Karpas-422 (cell line): Measurements from ENCODE around the gene MRPL4. TPM values are rescaled to one million over a fixed set of nuclear protein-coding genes. Genes with fewer than 3 reads are reported as not detected.

Experiments
- DNase-seq: peaks from one replicate; pipeline ENCODE4 v3.0.0-alpha.2; 2015
- H2AFZ ChIP-seq: fragments of 200-600 bp; sonication (generic); 2 replicates; pipeline ENCODE4 v1.6.1; 2014; ENCODE audit warnings: antibody characterized with exemption, low read length, mixed read lengths
- H3K27ac ChIP-seq: fragments of 200-600 bp; sonication (generic); 2 replicates; pipeline ENCODE4 v1.5.1; 2014; ENCODE audit warnings: mild to moderate bottlenecking, low read length, moderate library complexity
- H3K27me3 ChIP-seq: fragments of 200-600 bp; sonication (generic); 2 replicates; pipeline ENCODE4 v1.6.1; 2014; ENCODE audit warnings: low read length, mixed read lengths
- H3K36me3 ChIP-seq: fragments of 200-600 bp; sonication (generic); 2 replicates; pipeline ENCODE4 v1.6.1; 2014; ENCODE audit warnings: low read length, mixed read lengths; ENCODE audit not compliant: insufficient read depth
- H3K4me1 ChIP-seq: fragments of 200-600 bp; sonication (generic); 2 replicates; pipeline ENCODE4 v1.6.1; 2014; ENCODE audit warnings: mild to moderate bottlenecking, low read length, mixed read lengths
- H3K4me2 ChIP-seq: fragments of 200-600 bp; sonication (generic); 2 replicates; pipeline ENCODE4 v1.6.1; 2014; ENCODE audit warnings: low read length, low read depth, mild to moderate bottlenecking; ENCODE audit not compliant: poor library complexity, severe bottlenecking
- H3K4me3 ChIP-seq: fragments of 200-600 bp; sonication (generic); 2 replicates; pipeline ENCODE4 v1.5.1; 2014; ENCODE audit warnings: mild to moderate bottlenecking, antibody characterized with exemption, low read length, mixed read lengths
- H3K79me2 ChIP-seq: fragments of 200-600 bp; sonication (generic); 2 replicates; pipeline ENCODE4 v1.6.1; 2014; ENCODE audit warnings: mild to moderate bottlenecking, low read length, mixed read lengths
- H3K9ac ChIP-seq: fragments of 200-600 bp; sonication (generic); 2 replicates; pipeline ENCODE4 v1.6.0; 2014; ENCODE audit warnings: low read length
- H3K9me2 ChIP-seq: fragments of 200-600 bp; sonication (generic), shearing (Covaris generic); replicated peaks from 2 replicates; pipeline ENCODE4 v1.6.0; 2014; ENCODE audit warnings: mild to moderate bottlenecking, low read length, moderate library complexity; ENCODE audit not compliant: insufficient read depth
- H3K9me3 ChIP-seq: fragments of 300-700, 200-600 bp; sonication (generic); 2 replicates; pipeline ENCODE4 v1.6.1; 2014; ENCODE audit warnings: low read length, mixed read lengths
- H4K20me1 ChIP-seq: fragments of 200-600 bp; sonication (generic); 2 replicates; pipeline ENCODE4 v1.6.1; 2014; ENCODE audit warnings: mild to moderate bottlenecking, antibody characterized with exemption, low read length, low read depth; ENCODE audit not compliant: insufficient read depth
- total RNA-seq: library from RNA; depleted of rRNA; stranded (reverse); fragments of >200 nt; shearing (Covaris generic); gene quantifications from 2 replicates; pipeline ENCODE4 v1.2.3, GENCODE V29; 2014; ENCODE audit warnings: low replicate concordance

Gene MRPL4
- total RNA-seq, 1 experiment from 2014 or later: 78.6 TPM

DNA sequence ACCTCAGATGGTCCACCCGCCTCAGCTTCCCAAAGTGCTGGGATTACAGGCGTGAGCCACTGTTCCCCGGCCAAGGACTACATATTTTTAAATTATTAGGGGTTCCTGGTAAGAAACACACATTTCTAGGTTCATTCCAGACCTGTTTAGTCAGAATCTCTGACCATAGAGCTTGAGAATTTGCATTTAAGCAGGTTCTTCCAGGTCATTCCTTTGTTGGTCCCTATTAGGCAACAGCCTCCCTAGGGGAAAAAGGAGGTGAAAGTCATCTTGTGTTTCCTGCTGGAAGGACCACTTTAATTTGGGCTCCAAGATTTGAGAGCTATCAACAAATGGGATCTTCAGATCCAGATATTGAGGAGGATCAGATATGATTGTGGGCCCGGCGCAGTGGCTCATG lies 37.2 kb upstream of the MRPL4 start:
- no peak overlapping the region for H3K9ac ChIP-seq
- no peak overlapping the region for H3K4me2 ChIP-seq
- no peaks in the 10 kb centered on the region for H3K27me3 ChIP-seq
- no peak overlapping the region for H3K4me3 ChIP-seq
- no peak for DNase-seq
- H3K9me3 ChIP-seq: no peaks in the 10 kb centered on the region
- H4K20me1 ChIP-seq: no peaks in the 10 kb centered on the region
- no peaks in the 10 kb centered on the region for H3K36me3 ChIP-seq
- peaks cover under 1% of the 10 kb centered on the region for H3K4me1 ChIP-seq
- no peaks in the 10 kb centered on the region for H3K79me2 ChIP-seq
- H2AFZ ChIP-seq: no peak overlapping the region
- H3K27ac ChIP-seq: no peak overlapping the region
- no peaks in the 10 kb centered on the region for H3K9me2 ChIP-seq

DNA sequence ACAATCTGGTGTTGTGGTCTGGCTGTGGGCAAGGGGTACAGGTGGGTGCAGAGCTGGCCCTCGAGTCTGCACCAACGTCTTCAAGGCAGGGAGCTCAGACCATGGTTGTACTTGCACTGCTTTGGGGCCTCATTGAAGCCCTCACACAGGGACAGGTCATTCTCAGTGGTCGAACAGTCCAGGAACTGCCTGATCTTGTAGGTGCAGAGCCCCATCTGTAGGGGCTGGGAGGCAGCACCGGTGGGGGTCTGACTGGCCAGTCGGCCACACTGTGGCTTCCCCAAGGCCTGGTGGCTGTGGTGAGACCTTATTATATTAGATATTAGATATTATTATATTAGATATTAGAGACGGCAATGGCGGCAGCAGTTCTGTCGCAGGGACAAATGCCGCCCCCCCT lies 34.9 kb upstream of the MRPL4 start:
- H3K36me3 ChIP-seq: no peaks in the 10 kb centered on the region
- H2AFZ ChIP-seq: no peak overlapping the region
- peaks cover 11% of the 10 kb centered on the region for H3K4me1 ChIP-seq
- no peak for DNase-seq
- H3K4me3 ChIP-seq: no peak overlapping the region
- H3K79me2 ChIP-seq: no peaks in the 10 kb centered on the region
- no peaks in the 10 kb centered on the region for H3K9me2 ChIP-seq
- no peak overlapping the region for H3K9ac ChIP-seq
- no peak overlapping the region for H3K4me2 ChIP-seq
- no peaks in the 10 kb centered on the region for H4K20me1 ChIP-seq
- no peaks in the 10 kb centered on the region for H3K9me3 ChIP-seq
- H3K27me3 ChIP-seq: no peaks in the 10 kb centered on the region
- no peak overlapping the region for H3K27ac ChIP-seq

DNA sequence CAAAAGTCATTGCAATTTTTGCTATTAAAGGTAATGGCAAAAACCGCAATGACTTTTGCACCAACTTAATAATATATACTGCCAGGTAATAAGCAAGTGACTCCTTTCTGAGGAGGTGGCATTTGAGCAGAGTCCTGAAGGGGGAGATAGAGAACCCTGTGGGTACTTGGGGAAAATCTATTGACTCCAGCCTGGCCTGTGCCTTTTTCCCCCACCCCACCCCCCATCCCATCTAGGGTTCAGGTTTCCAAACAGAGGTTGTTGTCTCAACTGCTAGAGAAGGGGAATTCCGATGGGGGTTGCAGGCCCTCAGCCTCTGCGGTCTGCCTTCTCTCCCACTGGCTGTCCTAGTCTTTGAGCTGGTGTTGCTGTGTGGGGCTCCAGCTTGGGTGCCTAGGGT lies 32.3 kb upstream of the MRPL4 start:
- H3K79me2 ChIP-seq: peaks cover 12% of the 10 kb centered on the region
- peaks cover 21% of the 10 kb centered on the region for H3K4me1 ChIP-seq
- no peak overlapping the region for H3K4me2 ChIP-seq

DNA sequence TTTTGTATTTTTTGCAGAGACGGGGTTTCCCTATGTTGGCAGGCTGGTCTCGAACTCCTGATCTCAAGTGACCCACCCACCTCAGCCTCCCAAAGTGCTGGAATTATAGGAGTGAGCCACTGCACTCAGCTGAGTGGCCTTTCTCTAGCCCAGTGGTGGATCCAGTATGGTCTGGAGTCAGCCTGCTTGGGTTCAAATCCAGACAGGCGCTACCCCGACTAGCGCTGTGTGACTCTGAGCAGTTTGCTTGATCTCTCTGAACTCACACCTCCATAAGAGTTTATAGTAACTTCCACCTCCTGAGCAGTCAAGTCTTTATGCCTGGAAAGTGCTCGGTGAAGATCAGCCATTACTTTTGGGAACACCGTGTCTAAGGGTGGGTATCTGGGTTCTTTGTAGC lies 31.3 kb upstream of the MRPL4 start:
- Histone ChIP-seq H3K4me2 (no peak overlapping the region), H3K9me3 (no peaks in the 10 kb centered on the region), H3K4me3 (no peak overlapping the region), H4K20me1 (no peaks in the 10 kb centered on the region), H3K36me3 (no peaks in the 10 kb centered on the region), H3K9me2 (no peaks in the 10 kb centered on the region), H3K4me1 (peaks cover 21% of the 10 kb centered on the region), H2AFZ (no peak overlapping the region), H3K79me2 (peaks cover 18% of the 10 kb centered on the region), H3K27ac (peak overlapping the region; percentile 60), H3K9ac (no peak overlapping the region), H3K27me3 (no peaks in the 10 kb centered on the region)
- no peak for DNase-seq

More for the DNA sequence above, 32.3 kb upstream of the MRPL4 start:
- Histone ChIP-seq H3K9me3 (no peaks in the 10 kb centered on the region), H3K9ac (no peak overlapping the region), H2AFZ (no peak overlapping the region), H3K27me3 (no peaks in the 10 kb centered on the region), H3K36me3 (no peaks in the 10 kb centered on the region), H3K9me2 (no peaks in the 10 kb centered on the region), H3K4me3 (no peak overlapping the region), H3K27ac (peak overlapping the region; percentile 60; the same call in 1 of the 2 replicates), H4K20me1 (no peaks in the 10 kb centered on the region)
- DNase-seq: peak; percentile 92

DNA sequence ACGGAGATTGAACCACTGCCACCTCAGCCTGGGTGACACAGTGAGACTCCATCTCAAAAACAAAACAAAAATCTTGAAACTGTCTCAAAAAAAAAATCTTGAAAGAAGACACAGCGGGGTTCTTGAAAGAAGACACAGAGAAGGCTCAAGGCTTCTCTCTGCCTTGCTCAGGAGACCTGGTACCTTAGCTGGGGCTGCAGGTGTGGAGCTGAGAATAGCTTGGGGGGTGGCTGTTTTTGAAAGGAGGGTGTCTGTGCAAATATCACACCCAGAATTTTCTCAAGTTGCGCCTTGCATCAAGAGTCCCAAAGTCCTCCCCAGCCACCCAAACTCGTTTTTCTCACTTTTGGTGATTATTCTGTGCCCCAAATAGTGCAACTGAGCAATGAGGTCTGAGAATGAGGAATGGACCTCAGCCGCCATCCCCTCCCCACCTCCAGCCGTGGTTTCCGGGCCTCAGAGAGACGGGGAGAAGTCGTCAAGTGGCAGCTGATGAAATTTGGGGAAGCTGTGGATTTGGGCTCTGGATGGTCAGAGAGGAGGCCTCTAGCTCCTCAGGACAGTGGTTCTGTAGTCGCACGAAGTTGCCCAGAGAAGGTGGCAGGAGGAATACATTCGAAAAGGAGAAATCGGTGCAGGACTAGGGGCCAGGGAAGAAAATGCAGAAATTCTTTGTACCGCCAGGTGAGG lies 29.7 kb upstream of the MRPL4 start:
- Histone ChIP-seq H3K4me1 (peaks cover 26% of the 10 kb centered on the region), H2AFZ (no peak overlapping the region), H4K20me1 (no peaks in the 10 kb centered on the region; the same call in 1 of the 2 replicates), H3K27me3 (no peaks in the 10 kb centered on the region), H3K4me3 (no peak overlapping the region), H3K9me2 (no peaks in the 10 kb centered on the region), H3K79me2 (peaks cover 33% of the 10 kb centered on the region), H3K9ac (peak overlapping the region; percentile 34; the same call in 1 of the 2 replicates), H3K9me3 (no peaks in the 10 kb centered on the region), H3K4me2 (no peak overlapping the region), H3K27ac (peak overlapping the region; percentile 72), H3K36me3 (no peaks in the 10 kb centered on the region)
- DNase-seq: no peak

DNA sequence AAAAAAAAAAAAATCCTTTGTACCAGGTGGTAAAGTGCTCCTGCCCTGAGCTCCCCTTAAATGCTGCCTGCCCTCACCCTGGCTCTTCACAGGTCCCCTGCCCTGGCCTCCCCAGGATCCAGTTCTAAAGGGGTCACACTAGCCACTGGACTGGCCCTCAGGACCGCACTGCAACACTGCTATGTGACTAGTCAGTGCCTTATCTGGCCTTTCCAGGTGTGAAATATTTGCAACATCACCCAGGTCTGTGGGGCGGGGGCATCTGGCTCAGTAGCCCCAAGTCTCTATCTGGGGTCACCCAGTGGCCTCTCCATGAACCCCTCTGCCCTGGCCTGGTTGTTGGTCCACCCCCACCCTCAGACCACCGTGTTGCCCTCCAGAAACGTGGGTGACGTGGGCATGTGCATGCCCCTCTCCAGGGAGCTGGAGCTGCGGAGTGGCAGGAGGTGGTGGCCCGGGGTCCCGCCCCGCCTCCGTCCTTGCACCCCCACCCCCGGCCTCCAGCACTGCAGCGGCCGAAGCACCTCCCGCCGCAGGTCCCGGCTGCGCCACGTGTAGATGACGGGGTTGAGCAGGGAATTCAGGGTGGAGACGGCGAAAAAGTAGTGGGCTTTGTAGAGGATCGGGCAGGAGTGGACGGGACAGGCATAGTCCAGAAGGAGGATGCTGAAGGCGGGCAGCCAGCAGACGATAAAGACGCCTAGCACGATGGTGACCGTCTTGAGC lies 28.4 kb upstream of the MRPL4 start:
- no peak for DNase-seq
- peaks cover 31% of the 10 kb centered on the region for H3K4me1 ChIP-seq
- no peaks in the 10 kb centered on the region; the same call in 1 of the 2 replicates for H4K20me1 ChIP-seq
- H3K4me2 ChIP-seq: no peak overlapping the region
- no peaks in the 10 kb centered on the region for H3K9me2 ChIP-seq
- H3K9ac ChIP-seq: no peak overlapping the region
- no peaks in the 10 kb centered on the region for H3K27me3 ChIP-seq
- H3K36me3 ChIP-seq: no peaks in the 10 kb centered on the region
- H3K27ac ChIP-seq: no peak overlapping the region
- H3K9me3 ChIP-seq: no peaks in the 10 kb centered on the region
- no peak overlapping the region for H3K4me3 ChIP-seq
- H3K79me2 ChIP-seq: peaks cover 45% of the 10 kb centered on the region
- no peak overlapping the region for H2AFZ ChIP-seq

DNA sequence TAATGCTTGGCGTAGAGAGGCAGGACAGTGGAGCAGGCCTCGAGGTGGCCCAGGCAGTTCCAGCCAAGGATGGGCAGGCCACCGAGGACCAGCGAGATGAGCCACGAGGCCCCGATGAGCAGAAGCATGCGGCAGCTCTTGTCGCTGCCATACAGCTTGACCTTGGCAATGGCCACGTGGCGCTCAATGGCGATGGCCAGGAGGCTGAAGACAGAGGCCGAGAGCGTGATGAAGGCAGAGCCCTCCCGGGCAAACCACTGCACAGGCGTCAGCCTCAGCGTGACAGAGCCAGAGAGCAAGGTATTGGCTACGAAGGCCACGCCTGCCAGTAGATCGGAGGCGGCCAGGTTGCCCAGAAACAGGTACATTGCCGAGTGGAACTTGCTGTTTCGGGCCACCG lies 27.7 kb upstream of the MRPL4 start:
- Histone ChIP-seq H3K4me2 (no peak overlapping the region), H3K4me1 (peaks cover 37% of the 10 kb centered on the region), H3K27me3 (no peaks in the 10 kb centered on the region), H4K20me1 (no peaks in the 10 kb centered on the region; the same call in 1 of the 2 replicates), H3K9ac (no peak overlapping the region), H3K27ac (no peak overlapping the region), H3K79me2 (peaks cover 51% of the 10 kb centered on the region), H2AFZ (no peak overlapping the region), H3K9me3 (no peaks in the 10 kb centered on the region), H3K4me3 (no peak overlapping the region), H3K36me3 (no peaks in the 10 kb centered on the region), H3K9me2 (no peaks in the 10 kb centered on the region)
- DNase-seq: no peak

DNA sequence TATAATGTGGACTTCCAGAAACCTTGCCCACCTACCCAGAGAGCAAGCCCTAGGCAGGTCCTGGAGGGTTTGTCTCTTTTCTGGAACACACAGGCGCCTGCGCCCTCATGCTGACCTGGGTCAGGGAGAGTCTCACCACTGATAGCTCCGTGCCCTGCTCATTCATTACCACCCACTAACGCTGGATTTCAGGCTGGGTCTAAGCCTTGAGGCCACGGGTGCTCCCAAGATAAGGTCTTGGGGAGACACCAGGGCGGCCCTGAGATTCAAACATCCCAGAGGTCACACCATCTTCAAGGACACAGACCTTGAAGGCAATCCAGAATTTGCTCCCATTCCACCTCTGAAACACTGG lies 26.0 kb upstream of the MRPL4 start:
- DNase-seq: no peak
- no peak overlapping the region for H2AFZ ChIP-seq
- no peaks in the 10 kb centered on the region for H3K36me3 ChIP-seq
- no peaks in the 10 kb centered on the region for H3K9me2 ChIP-seq
- H3K4me3 ChIP-seq: no peak overlapping the region
- H3K9me3 ChIP-seq: no peaks in the 10 kb centered on the region
- H3K27ac ChIP-seq: 0 out of 2 replicates have a peak overlapping the region, but pooled peaks have one; percentile 57
- H3K79me2 ChIP-seq: peaks cover 66% of the 10 kb centered on the region
- no peak overlapping the region for H3K9ac ChIP-seq
- H3K4me1 ChIP-seq: peaks cover 39% of the 10 kb centered on the region
- H3K4me2 ChIP-seq: no peak overlapping the region
- no peaks in the 10 kb centered on the region; the same call in 1 of the 2 replicates for H4K20me1 ChIP-seq
- H3K27me3 ChIP-seq: no peaks in the 10 kb centered on the region
